Panc1 (cell line): Measurements from ENCODE around the gene ZRANB3. TPM values are rescaled to one million over a fixed set of nuclear protein-coding genes. Genes with fewer than 3 reads are reported as not detected.

ENCODE experiments used
- ATAC-seq: fragments of 200-7000 bp; cut with Tn5 transposase; 2 replicates; pipeline ENCODE4 v1.9.1; 2020; ENCODE audit warnings: mild to moderate bottlenecking, moderate library complexity
- BruUV-seq: library from RNA; stranded (reverse); fragments of 400-500 nt; replicated peaks from 2 replicates; lab custom pipeline; 2021; lab: Mats Ljungman, UMichigan
- CTCF ChIA-PET: fragments of 300-600 bp; sonication (Branson Sonifier 250); formaldehyde crosslinking; loops from one replicate; lab custom pipeline; 2022; ENCODE audit warnings: antibody characterized with exemption; lab: Charles Lee
- POLR2A ChIA-PET: fragments of 300-600 bp; sonication (Branson Sonifier 250); formaldehyde crosslinking; loops from one replicate; lab custom pipeline; 2022; ENCODE audit warnings: antibody characterized with exemption; lab: Charles Lee
- DNase-seq: peaks from one replicate; pipeline ENCODE4 v3.0.0-alpha.2; 2010; ENCODE audit warnings: low read depth, low spot score
- H3K27ac ChIP-seq: 2 replicates; pipeline ENCODE4 v1.5.1; 2011; ENCODE audit warnings: mild to moderate bottlenecking, low read length, inconsistent platforms
- H3K27me3 ChIP-seq: fragments of 200-500 bp; sonication (Bioruptor generic); 2 replicates; pipeline ENCODE4 v1.6.0; 2014; ENCODE audit warnings: low read length, inconsistent platforms; ENCODE audit not compliant: control insufficient read depth, insufficient read depth
- H3K36me3 ChIP-seq: fragments of 200-500 bp; sonication (Bioruptor generic); 2 replicates; pipeline ENCODE4 v1.5.1; 2014; ENCODE audit warnings: inconsistent platforms, mild to moderate bottlenecking, low read length, moderate library complexity; ENCODE audit not compliant: control insufficient read depth, insufficient read depth
- H3K4me1 ChIP-seq: 2 replicates; pipeline ENCODE4 v1.5.1; 2011; ENCODE audit warnings: inconsistent platforms, mild to moderate bottlenecking, low read length, moderate library complexity; ENCODE audit not compliant: control insufficient read depth, insufficient read depth
- H3K4me3 ChIP-seq, 2 experiments: 2 replicates each; pipeline ENCODE4 v1.5.1; 2011 to 2012; ENCODE audit warnings: low read depth in 2 of 2, low read length in 2 of 2, mild to moderate bottlenecking in 2 of 2, inconsistent platforms in 1 of 2, moderate library complexity in 1 of 2
- H3K9me3 ChIP-seq: fragments of 200-500 bp; sonication (Bioruptor generic); 2 replicates; pipeline ENCODE4 v1.5.1; 2014; ENCODE audit warnings: low read depth, mild to moderate bottlenecking, inconsistent platforms, low read length, moderate library complexity; ENCODE audit not compliant: control insufficient read depth, insufficient read depth
- POLR2AphosphoS5 ChIP-seq: IDR thresholded peaks from 2 replicates; pipeline ENCODE4 v1.6.1; 2012; ENCODE audit warnings: mild to moderate bottlenecking, low read depth, low read length, moderate library complexity
- SIN3A ChIP-seq: IDR thresholded peaks from 2 replicates; pipeline ENCODE4 v1.6.1; 2012; ENCODE audit warnings: low read depth, mild to moderate bottlenecking, low read length, moderate library complexity, borderline replicate concordance; ENCODE audit not compliant: insufficient read depth
- TCF7L2 ChIP-seq: IDR thresholded peaks from 2 replicates; pipeline ENCODE4 v1.6.1; 2011; ENCODE audit warnings: mild to moderate bottlenecking, low read depth, low read length, inconsistent platforms
- in situ Hi-C: cut with HindIII; loops from 2 replicates; pipeline ENCODE4 v1.10.0; 2016; ENCODE audit warnings: low sequenced_read_pairs, low pct_unique_long_range_greater_than_20kb
- intact Hi-C: fragments of 100-400 bp; cut with micrococcal nuclease; formaldehyde crosslinking; loops from one replicate; pipeline ENCODE4 v1.10.0; 2022; ENCODE audit not compliant: unreplicated experiment
- total RNA-seq: library from RNA; stranded (reverse); gene quantifications from one replicate; pipeline ENCODE4 v1.2.1, GENCODE V29; 2021; ENCODE audit not compliant: unreplicated experiment
- TF ChIP-seq, protein P1 (sequence below): fragments of 450-650 bp; IDR thresholded peaks from 2 replicates; pipeline ENCODE4 v1.5.1; 2017; ENCODE audit warnings: mild to moderate bottlenecking
- TF ChIP-seq, protein P2 (sequence below), 2 experiments: IDR thresholded peaks; 2 replicates each; pipeline ENCODE4 v1.6.1; 2011 to 2012; ENCODE audit warnings: low read depth in 2 of 2, control low read depth in 1 of 2, low read length in 1 of 2, mild to moderate bottlenecking in 1 of 2, moderate library complexity in 1 of 2; ENCODE audit not compliant: insufficient read depth in 1 of 2

ZRANB3 gene
- total RNA-seq, 1 experiment from 2014 or later, result 11.7 TPM

DNA sequence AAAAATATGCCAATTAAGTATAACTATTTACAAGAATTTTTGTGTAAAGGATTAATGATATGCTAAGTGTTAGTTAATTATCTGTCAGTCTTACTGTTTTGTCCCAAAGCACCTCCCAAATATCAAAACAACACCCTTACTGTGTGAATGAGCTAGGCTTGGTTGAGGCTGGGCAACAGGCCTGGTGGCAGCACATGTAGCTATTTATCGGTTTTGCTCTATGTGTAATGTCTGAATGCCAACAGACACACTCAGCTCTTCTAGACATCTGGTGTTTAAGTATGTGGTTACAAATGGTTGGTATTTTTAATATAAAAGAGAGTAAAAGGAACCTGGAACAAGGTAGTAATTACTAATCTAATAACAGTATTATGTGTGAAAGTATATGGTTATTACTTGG lies 303.6 kb downstream of the ZRANB3 start:
- in situ Hi-C loops, result no loop called here
- ChIA-PET CTCF (no interaction called here), POLR2A (no interaction called here)
- no peak for DNase-seq
- H3K4me1 ChIP-seq, result no peaks in the 10 kb centered on the region
- H3K27ac ChIP-seq, result no peak overlapping the region
- H3K27me3 ChIP-seq, result no peaks in the 10 kb centered on the region
- no peaks in the 10 kb centered on the region for H3K36me3 ChIP-seq
- TF ChIP-seq SIN3A (no peak), TCF7L2 (no peak), POLR2AphosphoS5 (no peak)
- TF ChIP-seq, protein P1, sequence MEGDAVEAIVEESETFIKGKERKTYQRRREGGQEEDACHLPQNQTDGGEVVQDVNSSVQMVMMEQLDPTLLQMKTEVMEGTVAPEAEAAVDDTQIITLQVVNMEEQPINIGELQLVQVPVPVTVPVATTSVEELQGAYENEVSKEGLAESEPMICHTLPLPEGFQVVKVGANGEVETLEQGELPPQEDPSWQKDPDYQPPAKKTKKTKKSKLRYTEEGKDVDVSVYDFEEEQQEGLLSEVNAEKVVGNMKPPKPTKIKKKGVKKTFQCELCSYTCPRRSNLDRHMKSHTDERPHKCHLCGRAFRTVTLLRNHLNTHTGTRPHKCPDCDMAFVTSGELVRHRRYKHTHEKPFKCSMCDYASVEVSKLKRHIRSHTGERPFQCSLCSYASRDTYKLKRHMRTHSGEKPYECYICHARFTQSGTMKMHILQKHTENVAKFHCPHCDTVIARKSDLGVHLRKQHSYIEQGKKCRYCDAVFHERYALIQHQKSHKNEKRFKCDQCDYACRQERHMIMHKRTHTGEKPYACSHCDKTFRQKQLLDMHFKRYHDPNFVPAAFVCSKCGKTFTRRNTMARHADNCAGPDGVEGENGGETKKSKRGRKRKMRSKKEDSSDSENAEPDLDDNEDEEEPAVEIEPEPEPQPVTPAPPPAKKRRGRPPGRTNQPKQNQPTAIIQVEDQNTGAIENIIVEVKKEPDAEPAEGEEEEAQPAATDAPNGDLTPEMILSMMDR, result no peak
- TF ChIP-seq, protein P2, sequence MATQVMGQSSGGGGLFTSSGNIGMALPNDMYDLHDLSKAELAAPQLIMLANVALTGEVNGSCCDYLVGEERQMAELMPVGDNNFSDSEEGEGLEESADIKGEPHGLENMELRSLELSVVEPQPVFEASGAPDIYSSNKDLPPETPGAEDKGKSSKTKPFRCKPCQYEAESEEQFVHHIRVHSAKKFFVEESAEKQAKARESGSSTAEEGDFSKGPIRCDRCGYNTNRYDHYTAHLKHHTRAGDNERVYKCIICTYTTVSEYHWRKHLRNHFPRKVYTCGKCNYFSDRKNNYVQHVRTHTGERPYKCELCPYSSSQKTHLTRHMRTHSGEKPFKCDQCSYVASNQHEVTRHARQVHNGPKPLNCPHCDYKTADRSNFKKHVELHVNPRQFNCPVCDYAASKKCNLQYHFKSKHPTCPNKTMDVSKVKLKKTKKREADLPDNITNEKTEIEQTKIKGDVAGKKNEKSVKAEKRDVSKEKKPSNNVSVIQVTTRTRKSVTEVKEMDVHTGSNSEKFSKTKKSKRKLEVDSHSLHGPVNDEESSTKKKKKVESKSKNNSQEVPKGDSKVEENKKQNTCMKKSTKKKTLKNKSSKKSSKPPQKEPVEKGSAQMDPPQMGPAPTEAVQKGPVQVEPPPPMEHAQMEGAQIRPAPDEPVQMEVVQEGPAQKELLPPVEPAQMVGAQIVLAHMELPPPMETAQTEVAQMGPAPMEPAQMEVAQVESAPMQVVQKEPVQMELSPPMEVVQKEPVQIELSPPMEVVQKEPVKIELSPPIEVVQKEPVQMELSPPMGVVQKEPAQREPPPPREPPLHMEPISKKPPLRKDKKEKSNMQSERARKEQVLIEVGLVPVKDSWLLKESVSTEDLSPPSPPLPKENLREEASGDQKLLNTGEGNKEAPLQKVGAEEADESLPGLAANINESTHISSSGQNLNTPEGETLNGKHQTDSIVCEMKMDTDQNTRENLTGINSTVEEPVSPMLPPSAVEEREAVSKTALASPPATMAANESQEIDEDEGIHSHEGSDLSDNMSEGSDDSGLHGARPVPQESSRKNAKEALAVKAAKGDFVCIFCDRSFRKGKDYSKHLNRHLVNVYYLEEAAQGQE (IDR thresholded peaks at IDR 0.05; ENCODE audit: insufficient read depth in 1 of 2, low read depth in 2 of 2, low read length in 1 of 2), result no peak
- BruUV-seq, result no TSS peak
- no peak for ATAC-seq
- H3K4me3 ChIP-seq, result no peak overlapping the region
- no peaks in the 10 kb centered on the region for H3K9me3 ChIP-seq
- intact Hi-C loops, result no loop called here

DNA sequence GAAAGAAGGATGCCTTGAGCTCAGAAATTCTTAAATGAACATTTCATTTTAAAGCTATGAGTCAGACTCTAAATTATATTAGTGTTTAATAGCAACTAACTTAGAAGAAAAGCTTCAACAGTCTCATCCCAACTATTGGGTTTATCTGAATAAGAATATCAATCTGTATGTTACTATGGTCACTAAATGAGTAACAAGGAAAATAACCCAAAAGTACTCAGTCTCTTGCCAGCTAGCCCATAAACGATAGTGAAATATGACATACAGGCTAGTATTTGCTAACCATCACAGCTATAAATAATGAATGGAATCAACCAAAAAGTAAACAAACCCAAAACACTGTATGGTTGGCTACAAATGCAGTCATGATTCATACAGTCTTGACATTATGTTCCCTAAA lies 304.1 kb downstream of the ZRANB3 start:
- no peak overlapping the region for H3K27ac ChIP-seq

DNA sequence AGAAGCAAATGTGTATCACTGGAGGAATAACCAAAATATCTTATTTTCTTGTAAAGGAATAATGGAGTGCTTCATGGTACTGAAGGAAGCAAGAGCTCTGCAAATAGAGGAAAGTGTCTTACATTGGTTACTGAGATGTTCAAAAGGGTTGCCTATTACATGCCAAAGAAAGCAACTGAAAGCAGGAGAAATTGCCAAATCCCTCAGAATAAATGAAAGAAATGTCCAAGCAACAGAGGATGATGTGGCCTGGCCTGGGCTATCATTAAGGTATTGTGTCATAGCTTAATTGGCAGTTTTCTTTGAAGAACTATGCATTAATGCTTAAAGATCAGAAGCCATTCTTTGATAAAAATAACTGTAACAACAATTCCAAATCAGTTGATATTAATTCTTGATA lies 305.2 kb downstream of the ZRANB3 start:
- intact Hi-C loops (no loop called here), in situ Hi-C loops (no loop called here)
- Histone ChIP-seq H3K36me3 (no peaks in the 10 kb centered on the region), H3K27ac (no peak overlapping the region), H3K4me3 (no peak overlapping the region), H3K27me3 (no peaks in the 10 kb centered on the region), H3K9me3 (no peaks in the 10 kb centered on the region), H3K4me1 (no peaks in the 10 kb centered on the region)
- DNase-seq, result no peak
- BruUV-seq, result no TSS peak
- TF ChIP-seq TCF7L2, result no peak
- TF ChIP-seq, protein P1, result no peak
- TF ChIP-seq POLR2AphosphoS5, result no peak
- TF ChIP-seq SIN3A, result no peak
- TF ChIP-seq, protein P2 (IDR thresholded peaks at IDR 0.05; ENCODE audit: insufficient read depth in 1 of 2, low read depth in 2 of 2, low read length in 1 of 2), result no peak
- POLR2A ChIA-PET, result no interaction called here
- no peak for ATAC-seq
- CTCF ChIA-PET, result no interaction called here

More for the DNA sequence above, 304.1 kb downstream of the ZRANB3 start:
- intact Hi-C loops, result no loop called here
- in situ Hi-C loops, result no loop called here
- TF ChIP-seq POLR2AphosphoS5 (no peak), TCF7L2 (no peak)
- H3K9me3 ChIP-seq, result no peaks in the 10 kb centered on the region
- H3K27me3 ChIP-seq, result no peaks in the 10 kb centered on the region
- H3K36me3 ChIP-seq, result no peaks in the 10 kb centered on the region
- CTCF ChIA-PET, result no interaction called here
- BruUV-seq, result no TSS peak
- ATAC-seq (no peak), DNase-seq (no peak)
- H3K4me1 ChIP-seq, result no peaks in the 10 kb centered on the region
- POLR2A ChIA-PET, result no interaction called here
- no peak overlapping the region for H3K4me3 ChIP-seq
